ENCODE measurements around the gene KATNAL1. TPM values are rescaled to one million over a fixed set of nuclear protein-coding genes. Genes with fewer than 3 reads are reported as not detected.

The KATNAL1 gene

Small RNA genes within 50 kb of the gene (small RNA-seq; reads per million reads assigned to genes)
- gene RNU6-64P (ENCODE audit: low read depth) = not detected
